K562 (cell line): Measurements from ENCODE around the gene KCNK1. TPM values are rescaled to one million over a fixed set of nuclear protein-coding genes. Genes with fewer than 3 reads are reported as not detected.

ENCODE experiments used
- BDP1 ChIP-seq: IDR thresholded peaks from 3 replicates; pipeline ENCODE4 v1.6.1; 2011; ENCODE audit not compliant: insufficient read length, insufficient read depth
- CREM ChIP-seq: IDR thresholded peaks from 2 replicates; pipeline ENCODE4 v1.6.1; 2014; ENCODE audit warnings: antibody characterized with exemption, low read depth
- DPF2 ChIP-seq: fragments of 450-650 bp; IDR thresholded peaks from 2 replicates; pipeline ENCODE4 v1.6.1; 2016
- EP400 ChIP-seq: fragments of 450-650 bp; IDR thresholded peaks from 2 replicates; pipeline ENCODE4 v1.6.1; 2017; ENCODE audit warnings: antibody characterized with exemption, mild to moderate bottlenecking, moderate library complexity
- FOXK1 ChIP-seq: sonication (generic); formaldehyde crosslinking; IDR thresholded peaks from 2 replicates; pipeline ENCODE4 v1.8.0; 2022; ENCODE audit warnings: missing genetic modification reagents, mild to moderate bottlenecking, borderline replicate concordance
- GATA2 ChIP-seq: sonication (generic); formaldehyde crosslinking; IDR thresholded peaks from 2 replicates; pipeline ENCODE4 v1.4.0; 2020; ENCODE audit warnings: mild to moderate bottlenecking, missing genetic modification reagents
- POLR2G ChIP-seq: fragments of 200-400 bp; formaldehyde crosslinking; IDR thresholded peaks from 2 replicates; pipeline ENCODE4 v1.6.1; 2017; ENCODE audit warnings: low read depth, mild to moderate bottlenecking, antibody characterized with exemption, low read length, moderate library complexity
- POU5F1 ChIP-seq: fragments of 150-350 bp; IDR thresholded peaks from 2 replicates; pipeline ENCODE4 v1.6.1; 2014; ENCODE audit warnings: borderline replicate concordance, low read length, low read depth, mild to moderate bottlenecking; ENCODE audit not compliant: partially characterized antibody
- RBM22 ChIP-seq: fragments of 200-400 bp; formaldehyde crosslinking; IDR thresholded peaks from 2 replicates; pipeline ENCODE4 v1.6.1; 2018; ENCODE audit warnings: low read length, low read depth; ENCODE audit not compliant: poor library complexity, severe bottlenecking
- SMARCA4 ChIP-seq: fragments of 450-650 bp; IDR thresholded peaks from 2 replicates; pipeline ENCODE4 v1.6.1; 2016
- SPI1 ChIP-seq: IDR thresholded peaks from 2 replicates; pipeline ENCODE4 v1.6.1; 2011; ENCODE audit warnings: low read depth, low read length, control low read depth, borderline replicate concordance
- STAT5B ChIP-seq: fragments of 250-450 bp; sonication (Bioruptor Pico); IDR thresholded peaks from 2 replicates; pipeline ENCODE4 v1.8.0; 2021; ENCODE audit warnings: mild to moderate bottlenecking, inconsistent platforms
- TGIF2 ChIP-seq: sonication (generic); formaldehyde crosslinking; IDR thresholded peaks from 2 replicates; pipeline ENCODE4 v1.8.1; 2022; ENCODE audit warnings: mild to moderate bottlenecking, missing genetic modification reagents, moderate library complexity
- TOE1 ChIP-seq, 2 experiments: fragments of 450-650 bp in 1 of 2; sonication (generic) in 1 of 2; formaldehyde crosslinking in 1 of 2; IDR thresholded peaks; 2 replicates each; pipeline versions ENCODE4 v1.7.1 to v1.8.0; 2016 to 2022; ENCODE audit warnings: borderline replicate concordance in 2 of 2, mild to moderate bottlenecking in 2 of 2, antibody characterized with exemption in 1 of 2, inconsistent platforms in 1 of 2, low read depth in 1 of 2, missing genetic modification reagents in 1 of 2, moderate library complexity in 1 of 2
- ZNF184 ChIP-seq: sonication (generic); formaldehyde crosslinking; IDR thresholded peaks from 2 replicates; pipeline ENCODE4 v1.5.0; 2020; ENCODE audit warnings: missing genetic modification reagents
- ZNF584 ChIP-seq: fragments of 200-800 bp; sonication (Bioruptor generic); IDR thresholded peaks from 2 replicates; pipeline ENCODE4 v1.6.1; 2016; ENCODE audit warnings: low read depth, mild to moderate bottlenecking, missing genetic modification characterization, missing compliant biosample characterization
- ZNF589 ChIP-seq: fragments of 200-800 bp; sonication (Bioruptor generic); IDR thresholded peaks from 2 replicates; pipeline ENCODE4 v1.6.1; 2016; ENCODE audit warnings: low read depth, missing genetic modification characterization, missing compliant biosample characterization
- ZNF717 ChIP-seq: fragments of 250-450 bp; sonication (Bioruptor Pico); IDR thresholded peaks from 2 replicates; pipeline ENCODE4 v1.5.0; 2021
- polyA plus RNA-seq, 8 experiments: library from polyadenylated mRNA; depleted of rRNA in 4 of 8; stranded (reverse) in 5 of 8; unstranded in 3 of 8; fragments of >200 nt; fragmentation: Nextera tagmentation in 2 of 8; fragmentation: Illumina TruSeq in 1 of 8; extraction: Ambion mirVana in 2 of 8; extraction: Trizol in 1 of 8; gene quantifications; 2 replicates each; pipeline versions ENCODE4 v1.2.1 to v1.2.3, GENCODE V29; 2011 to 2014; ENCODE audit warnings: inconsistent platforms in 1 of 8, missing spikeins in 1 of 8
- total RNA-seq, 7 experiments: library from RNA; depleted of rRNA in 6 of 7; stranded (reverse); fragments of >200 nt in 6 of 7; fragmentation: Illumina TruSeq in 2 of 7; extraction: Trizol in 2 of 7; gene quantifications; 2 replicates each; pipeline versions ENCODE4 v1.2.1 to v1.2.3, GENCODE V29; 2011 to 2021; ENCODE audit warnings: low replicate concordance in 1 of 7
- TF ChIP-seq, protein P1 (sequence below), 2 experiments: fragments of 250-450 bp in 1 of 2; fragments of 450-650 bp in 1 of 2; sonication (Bioruptor Pico) in 1 of 2; IDR thresholded peaks; 2 replicates each; pipeline versions ENCODE4 v1.6.1 to v1.8.0; 2016 to 2021; ENCODE audit warnings: mild to moderate bottlenecking in 2 of 2, moderate library complexity in 2 of 2, missing compliant biosample characterization in 1 of 2, missing genetic modification characterization in 1 of 2
- TF ChIP-seq, protein P2 (sequence below): sonication (generic); formaldehyde crosslinking; IDR thresholded peaks from 2 replicates; pipeline ENCODE4 v1.9.0; 2022; ENCODE audit warnings: mild to moderate bottlenecking, missing genetic modification reagents
- TF ChIP-seq, protein P3 (sequence below): fragments of 450-650 bp; IDR thresholded peaks from 2 replicates; pipeline ENCODE4 v1.6.1; 2017; ENCODE audit warnings: antibody characterized with exemption, mild to moderate bottlenecking
- TF ChIP-seq, protein P4 (sequence below): sonication (generic); formaldehyde crosslinking; IDR thresholded peaks from 2 replicates; pipeline ENCODE4 v1.8.1; 2023; ENCODE audit warnings: mild to moderate bottlenecking, missing genetic modification reagents

KCNK1 gene
- total and polyA plus RNA-seq, 9 of the 15 experiments (the other 6 are each of a cell fraction or from before 2014, with no cell fraction given), result 3.1 to 22.7 (median 6.0) TPM

DNA sequence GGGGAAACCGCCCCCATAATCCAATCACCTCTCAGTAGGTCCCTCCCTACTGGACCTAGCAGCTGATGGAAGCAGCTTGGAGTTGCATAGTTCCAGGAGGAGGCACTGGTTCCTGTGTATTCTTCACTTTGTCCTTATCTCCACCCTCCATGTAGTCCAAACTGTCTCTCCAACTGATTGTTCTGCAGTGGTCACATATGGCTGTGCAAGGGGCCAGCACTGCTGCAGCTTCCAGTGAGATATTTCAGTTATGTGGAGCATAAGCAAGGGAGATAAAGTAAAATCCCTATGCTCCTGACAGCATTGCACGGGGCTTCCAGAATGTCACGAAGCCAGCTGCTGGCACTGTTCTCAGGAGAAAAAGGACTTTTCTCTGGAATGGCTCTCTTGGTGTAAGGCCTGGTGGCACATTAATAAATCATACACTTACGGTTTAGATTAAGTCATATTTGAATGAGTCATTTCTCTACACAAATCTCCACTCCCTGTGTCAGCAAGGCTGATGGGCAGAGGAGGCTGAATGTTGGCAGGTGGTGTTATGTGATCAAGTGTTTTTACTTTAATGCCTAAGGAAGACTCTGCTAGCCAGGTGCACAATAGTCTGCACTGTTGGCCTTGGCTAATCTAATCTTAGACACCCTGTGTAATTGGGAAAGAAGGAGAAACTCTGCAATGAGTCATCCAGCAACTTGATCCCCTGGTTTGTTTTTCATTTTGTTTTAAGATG is 93.4 kb downstream of the KCNK1 start (continued):
- TF ChIP-seq RBM22 (no peak), DPF2 (peak; percentile 89), ZNF584 (0 out of 2 replicates have a peak, but pooled peaks have one; percentile 22), EP400 (peak; percentile 35), ZNF589 (CRISPR knock-in tag) (no peak), CREM (0 out of 2 replicates have a peak, but pooled peaks have one; percentile 8), STAT5B (CRISPR knock-in tag) (no peak), BDP1 (no peak), TGIF2 (CRISPR knock-in tag) (no peak), ZNF717 (CRISPR knock-in tag) (no peak), GATA2 (CRISPR knock-in tag) (peak; percentile 87), SMARCA4 (peak; percentile 89), TOE1 (IDR thresholded peaks at IDR 0.05; ENCODE audit: borderline replicate concordance) (peak; percentile 32; the same call in 1 of the 2 replicates), TOE1 (CRISPR knock-in tag; IDR thresholded peaks at IDR 0.05; ENCODE audit: borderline replicate concordance, low read depth) (no peak), POLR2G (no peak), ZNF184 (CRISPR knock-in tag) (no peak), SPI1 (no peak), FOXK1 (CRISPR knock-in tag) (no peak), POU5F1 (no peak)
- TF ChIP-seq, protein P1, sequence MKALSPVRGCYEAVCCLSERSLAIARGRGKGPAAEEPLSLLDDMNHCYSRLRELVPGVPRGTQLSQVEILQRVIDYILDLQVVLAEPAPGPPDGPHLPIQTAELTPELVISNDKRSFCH (CRISPR knock-in tag; IDR thresholded peaks at IDR 0.05), result no peak
- TF ChIP-seq, protein P1 (tag; IDR thresholded peaks at IDR 0.05), result peak; percentile 65; the same call in 1 of the 2 replicates
- TF ChIP-seq, protein P2, sequence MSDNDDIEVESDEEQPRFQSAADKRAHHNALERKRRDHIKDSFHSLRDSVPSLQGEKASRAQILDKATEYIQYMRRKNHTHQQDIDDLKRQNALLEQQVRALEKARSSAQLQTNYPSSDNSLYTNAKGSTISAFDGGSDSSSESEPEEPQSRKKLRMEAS (CRISPR knock-in tag), result peak; percentile 39
- TF ChIP-seq, protein P3, sequence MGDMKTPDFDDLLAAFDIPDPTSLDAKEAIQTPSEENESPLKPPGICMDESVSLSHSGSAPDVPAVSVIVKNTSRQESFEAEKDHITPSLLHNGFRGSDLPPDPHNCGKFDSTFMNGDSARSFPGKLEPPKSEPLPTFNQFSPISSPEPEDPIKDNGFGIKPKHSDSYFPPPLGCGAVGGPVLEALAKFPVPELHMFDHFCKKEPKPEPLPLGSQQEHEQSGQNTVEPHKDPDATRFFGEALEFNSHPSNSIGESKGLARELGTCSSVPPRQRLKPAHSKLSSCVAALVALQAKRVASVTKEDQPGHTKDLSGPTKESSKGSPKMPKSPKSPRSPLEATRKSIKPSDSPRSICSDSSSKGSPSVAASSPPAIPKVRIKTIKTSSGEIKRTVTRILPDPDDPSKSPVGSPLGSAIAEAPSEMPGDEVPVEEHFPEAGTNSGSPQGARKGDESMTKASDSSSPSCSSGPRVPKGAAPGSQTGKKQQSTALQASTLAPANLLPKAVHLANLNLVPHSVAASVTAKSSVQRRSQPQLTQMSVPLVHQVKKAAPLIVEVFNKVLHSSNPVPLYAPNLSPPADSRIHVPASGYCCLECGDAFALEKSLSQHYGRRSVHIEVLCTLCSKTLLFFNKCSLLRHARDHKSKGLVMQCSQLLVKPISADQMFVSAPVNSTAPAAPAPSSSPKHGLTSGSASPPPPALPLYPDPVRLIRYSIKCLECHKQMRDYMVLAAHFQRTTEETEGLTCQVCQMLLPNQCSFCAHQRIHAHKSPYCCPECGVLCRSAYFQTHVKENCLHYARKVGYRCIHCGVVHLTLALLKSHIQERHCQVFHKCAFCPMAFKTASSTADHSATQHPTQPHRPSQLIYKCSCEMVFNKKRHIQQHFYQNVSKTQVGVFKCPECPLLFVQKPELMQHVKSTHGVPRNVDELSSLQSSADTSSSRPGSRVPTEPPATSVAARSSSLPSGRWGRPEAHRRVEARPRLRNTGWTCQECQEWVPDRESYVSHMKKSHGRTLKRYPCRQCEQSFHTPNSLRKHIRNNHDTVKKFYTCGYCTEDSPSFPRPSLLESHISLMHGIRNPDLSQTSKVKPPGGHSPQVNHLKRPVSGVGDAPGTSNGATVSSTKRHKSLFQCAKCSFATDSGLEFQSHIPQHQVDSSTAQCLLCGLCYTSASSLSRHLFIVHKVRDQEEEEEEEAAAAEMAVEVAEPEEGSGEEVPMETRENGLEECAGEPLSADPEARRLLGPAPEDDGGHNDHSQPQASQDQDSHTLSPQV, result peak; percentile 50
- TF ChIP-seq, protein P4, sequence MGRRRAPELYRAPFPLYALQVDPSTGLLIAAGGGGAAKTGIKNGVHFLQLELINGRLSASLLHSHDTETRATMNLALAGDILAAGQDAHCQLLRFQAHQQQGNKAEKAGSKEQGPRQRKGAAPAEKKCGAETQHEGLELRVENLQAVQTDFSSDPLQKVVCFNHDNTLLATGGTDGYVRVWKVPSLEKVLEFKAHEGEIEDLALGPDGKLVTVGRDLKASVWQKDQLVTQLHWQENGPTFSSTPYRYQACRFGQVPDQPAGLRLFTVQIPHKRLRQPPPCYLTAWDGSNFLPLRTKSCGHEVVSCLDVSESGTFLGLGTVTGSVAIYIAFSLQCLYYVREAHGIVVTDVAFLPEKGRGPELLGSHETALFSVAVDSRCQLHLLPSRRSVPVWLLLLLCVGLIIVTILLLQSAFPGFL (CRISPR knock-in tag), result no peak
